Liver (tissue), 9 donors: ENCODE measurements around the gene IFI27L1. TPM values are rescaled to one million over a fixed set of nuclear protein-coding genes. Genes with fewer than 3 reads are reported as not detected.

ENCODE experiments used
- DNase-seq: peaks from one replicate; pipeline ENCODE4 v3.0.0-alpha.2; 2017; ENCODE audit warnings: low spot score
- H3K27ac ChIP-seq, 2 donors: one replicate each; pipeline ENCODE4 v1.7.0; 2013; ENCODE audit warnings: inconsistent platforms in 2 of 2, low read length in 2 of 2, control low read depth in 1 of 2, low read depth in 1 of 2, mild to moderate bottlenecking in 1 of 2
- H3K27me3 ChIP-seq, 4 donors: one replicate each; pipeline versions ENCODE4 v1.6.1 to v1.7.0; 2013; ENCODE audit warnings: low read length in 3 of 4, inconsistent platforms in 1 of 4, mild to moderate bottlenecking in 1 of 4, moderate library complexity in 1 of 4; ENCODE audit not compliant: control insufficient read depth in 4 of 4, insufficient read depth in 4 of 4
- H3K36me3 ChIP-seq, 4 donors: one replicate each; pipeline versions ENCODE4 v1.6.1 to v1.7.0; 2013; ENCODE audit warnings: low read length in 3 of 4, mild to moderate bottlenecking in 3 of 4, low read depth in 1 of 4, moderate library complexity in 1 of 4; ENCODE audit not compliant: control insufficient read depth in 4 of 4, insufficient read depth in 3 of 4
- H3K4me1 ChIP-seq, 4 donors: one replicate each; pipeline versions ENCODE4 v1.6.1 to v1.7.0; 2013; ENCODE audit warnings: low read length in 3 of 4, mild to moderate bottlenecking in 3 of 4, moderate library complexity in 1 of 4; ENCODE audit not compliant: control insufficient read depth in 4 of 4, insufficient read depth in 4 of 4
- H3K4me3 ChIP-seq, 3 donors: one replicate each; pipeline versions ENCODE4 v1.6.1 to v1.7.0; 2013; ENCODE audit warnings: low read length in 3 of 3, control low read depth in 1 of 3, low read depth in 1 of 3, mild to moderate bottlenecking in 1 of 3
- H3K9ac ChIP-seq, 2 donors: one replicate each; pipeline ENCODE4 v1.7.0; 2013; ENCODE audit warnings: low read length in 2 of 2, mild to moderate bottlenecking in 2 of 2, moderate library complexity in 2 of 2, control low read depth in 1 of 2, low read depth in 1 of 2
- H3K9me3 ChIP-seq, 4 donors: one replicate each; pipeline versions ENCODE4 v1.6.1 to v1.7.0; 2013; ENCODE audit warnings: low read length in 3 of 4; ENCODE audit not compliant: control insufficient read depth in 4 of 4
- ATF3 ChIP-seq: IDR thresholded peaks from 2 replicates; pipeline ENCODE4 v1.6.1; 2016; ENCODE audit warnings: antibody characterized with exemption
- CTCF ChIP-seq: fragments of 150-350 bp; IDR thresholded peaks from 2 replicates; pipeline ENCODE4 v1.5.1; 2017; ENCODE audit warnings: improper control_type of control experiment, low read depth, low read length; ENCODE audit not compliant: missing input control
- EGR1 ChIP-seq, 2 donors: IDR thresholded peaks; 2 replicates each; pipeline ENCODE4 v1.6.1; 2016 to 2018; ENCODE audit warnings: antibody characterized with exemption in 2 of 2, low read depth in 2 of 2
- FOXA1 ChIP-seq: IDR thresholded peaks from 2 replicates; pipeline ENCODE4 v1.6.1; 2016; ENCODE audit warnings: antibody characterized with exemption
- FOXA2 ChIP-seq: IDR thresholded peaks from 2 replicates; pipeline ENCODE4 v1.6.1; 2016; ENCODE audit warnings: antibody characterized with exemption
- GABPA ChIP-seq, 2 donors: IDR thresholded peaks in 1 of 2; conservative IDR thresholded peaks in 1 of 2; 2 replicates each; pipeline ENCODE4 v1.6.1; 2016; ENCODE audit warnings: antibody characterized with exemption in 2 of 2, mild to moderate bottlenecking in 1 of 2, moderate library complexity in 1 of 2
- HNF4A ChIP-seq, 2 donors: conservative IDR thresholded peaks; 2 replicates each; pipeline ENCODE4 v1.6.1; 2016; ENCODE audit warnings: antibody characterized with exemption in 2 of 2, mild to moderate bottlenecking in 2 of 2
- HNF4G ChIP-seq: IDR thresholded peaks from 2 replicates; pipeline ENCODE4 v1.6.1; 2016; ENCODE audit warnings: antibody characterized with exemption
- JUND ChIP-seq, 2 donors: IDR thresholded peaks; 2 replicates each; pipeline ENCODE4 v1.6.1; 2016; ENCODE audit warnings: antibody characterized with exemption in 2 of 2
- MAX ChIP-seq: IDR thresholded peaks from 2 replicates; pipeline ENCODE4 v1.6.1; 2016; ENCODE audit warnings: antibody characterized with exemption
- NR2F2 ChIP-seq: IDR thresholded peaks from 2 replicates; pipeline ENCODE4 v1.6.1; 2016; ENCODE audit warnings: antibody characterized with exemption
- RAD21 ChIP-seq, 2 donors: IDR thresholded peaks; 2 replicates each; pipeline ENCODE4 v1.6.1; 2016; ENCODE audit warnings: antibody characterized with exemption in 2 of 2, mild to moderate bottlenecking in 2 of 2
- REST ChIP-seq: IDR thresholded peaks from 2 replicates; pipeline ENCODE4 v1.6.1; 2016; ENCODE audit warnings: antibody characterized with exemption, mild to moderate bottlenecking
- RXRA ChIP-seq, 2 donors: IDR thresholded peaks; 2 replicates each; pipeline ENCODE4 v1.6.1; 2017 to 2018; ENCODE audit warnings: antibody characterized with exemption in 2 of 2, mild to moderate bottlenecking in 1 of 2
- SP1 ChIP-seq: IDR thresholded peaks from 2 replicates; pipeline ENCODE4 v1.6.1; 2018; ENCODE audit warnings: antibody characterized with exemption, mild to moderate bottlenecking
- TAF1 ChIP-seq: conservative IDR thresholded peaks from 2 replicates; pipeline ENCODE4 v1.6.1; 2016; ENCODE audit warnings: antibody characterized with exemption, mild to moderate bottlenecking
- YY1 ChIP-seq: IDR thresholded peaks from 2 replicates; pipeline ENCODE4 v1.6.1; 2016; ENCODE audit warnings: antibody characterized with exemption, mild to moderate bottlenecking
- ZBTB33 ChIP-seq: IDR thresholded peaks from 2 replicates; pipeline ENCODE4 v1.6.1; 2016; ENCODE audit warnings: antibody characterized with exemption
- WGBS: extraction: QIAGEN DNeasy Blood & Tissue Kit; methylation state at CpG from one replicate; pipeline ENCODE4 v1.1.7; 2013; 5-methylcytosine and 5-hydroxymethylcytosine counted together
- polyA plus RNA-seq, 2 donors: library from polyadenylated mRNA; stranded (reverse) in 1 of 2; unstranded in 1 of 2; fragments of 200-250 nt in 1 of 2; fragments of >200 nt in 1 of 2; fragmentation: Nextera tagmentation in 1 of 2; extraction: Ambion mirVana in 1 of 2; gene quantifications; one replicate each; pipeline versions ENCODE4 v1.2.1 to v1.2.3, GENCODE V29; 2013 to 2015
- total RNA-seq, 2 donors: library from RNA; depleted of rRNA; stranded (reverse); fragments of >200 nt; gene quantifications; one replicate each; pipeline ENCODE4 v1.2.3, GENCODE V29; 2014
- donor health status: healthy.
- donor health status: healthy.
- donor health status: healthy.
- donor health status: healthy.
- donor health status: healthy.

IFI27L1 gene
- total and polyA plus RNA-seq, 4 donors = 3.7 to 8.1 (median 5.6) TPM

- H3K36me3 ChIP-seq = no peaks in the 10 kb centered on the region
- TF ChIP-seq FOXA2 = no peak
- TF ChIP-seq CTCF = no peak
- no peak for TF ChIP-seq RAD21 (IDR thresholded peaks at IDR 0.05)
- no peak for TF ChIP-seq RXRA (IDR thresholded peaks at IDR 0.05)
- no peak for TF ChIP-seq ATF3
- no peak for TF ChIP-seq GABPA (IDR thresholded peaks at IDR 0.05 in 1 of 2, conservative IDR thresholded peaks at IDR 0.05 in 1 of 2)
- TF ChIP-seq YY1 = no peak
- no peak for TF ChIP-seq HNF4A (conservative IDR thresholded peaks at IDR 0.05)
- no peak for TF ChIP-seq EGR1 (IDR thresholded peaks at IDR 0.05; ENCODE audit: low read depth in 2 of 2)
- TF ChIP-seq JUND (IDR thresholded peaks at IDR 0.05) = no peak
- TF ChIP-seq REST = no peak
- no peak for TF ChIP-seq SP1
- TF ChIP-seq HNF4G = no peak
- no peak for TF ChIP-seq MAX
- TF ChIP-seq TAF1 = no peak
- TF ChIP-seq ZBTB33 = no peak
- H3K4me3 ChIP-seq = no peak overlapping the region
- 73% methylated on average over 5 of the region's 5 CpGs for WGBS
- H3K27ac ChIP-seq = no peak overlapping the region
- H3K27me3 ChIP-seq = no peaks in the 10 kb centered on the region
- no peak for DNase-seq
- H3K9me3 ChIP-seq = no peaks in the 10 kb centered on the region
- no peak overlapping the region for H3K9ac ChIP-seq
- peaks cover 0 to 1% (median 0%) of the 10 kb centered on the region in 4 donors for H3K4me1 ChIP-seq
Observed at GRCh38 chr14:94139006-94139405, 57.9 kb downstream of the IFI27L1 start.

- no peak overlapping the region for H3K27ac ChIP-seq
- H3K4me1 ChIP-seq = peaks cover 0 to 1% (median 0%) of the 10 kb centered on the region in 4 donors
- H3K36me3 ChIP-seq = no peaks in the 10 kb centered on the region
- TF ChIP-seq FOXA2 (no peak), NR2F2 (no peak), HNF4A (conservative IDR thresholded peaks at IDR 0.05) (no peak), FOXA1 (no peak)
- WGBS = 92% methylated on average over 5 of the region's 5 CpGs
- H3K9me3 ChIP-seq = no peaks in the 10 kb centered on the region
- no peaks in the 10 kb centered on the region for H3K27me3 ChIP-seq
- H3K4me3 ChIP-seq = no peak overlapping the region
- H3K9ac ChIP-seq = no peak overlapping the region
- no peak for DNase-seq
Observed at GRCh38 chr14:94139421-94139820, 58.3 kb downstream of the IFI27L1 start.
